H1 (cell line): ENCODE data around the gene MSMP. TPM values are rescaled to one million over a fixed set of nuclear protein-coding genes. Genes with fewer than 3 reads are reported as not detected.

Source experiments
- RAD21 ChIP-seq, 2 experiments: IDR thresholded peaks in 1 of 2; conservative IDR thresholded peaks in 1 of 2; 2 replicates each; pipeline ENCODE4 v1.6.1; 2011; ENCODE audit warnings: low read depth in 2 of 2, low read length in 2 of 2, improper control_type of control experiment in 1 of 2, inconsistent platforms in 1 of 2, mild to moderate bottlenecking in 1 of 2, moderate library complexity in 1 of 2
- SIN3A ChIP-seq, 2 experiments: IDR thresholded peaks in 1 of 2; conservative IDR thresholded peaks in 1 of 2; 2 replicates each; pipeline ENCODE4 v1.6.1; 2011 to 2012; ENCODE audit warnings: low read length in 2 of 2, improper control_type of control experiment in 1 of 2, low read depth in 1 of 2, mild to moderate bottlenecking in 1 of 2
- SP4 ChIP-seq: IDR thresholded peaks from 2 replicates; pipeline ENCODE4 v1.6.1; 2012; ENCODE audit warnings: low read length, inconsistent platforms
- polyA plus RNA-seq, 7 experiments: library from polyadenylated mRNA; depleted of rRNA in 3 of 7; stranded (reverse) in 5 of 7; unstranded in 2 of 7; fragments of >200 nt in 5 of 7; fragments of 200-250 nt in 2 of 7; gene quantifications; 1 replicate in 5 of 7; 2 replicates in 1 of 7; 4 replicates in 1 of 7; pipeline versions ENCODE4 v1.2.1 to v1.2.3, GENCODE V29; 2011 to 2013; ENCODE audit warnings: missing spikeins in 2 of 7, mixed read lengths in 2 of 7
- total RNA-seq: library from RNA; stranded (reverse); fragmentation: NEBNext Ultra II Directional; extraction: Animal tissue kit (Norgen Biotek cat#: 25700); gene quantifications from 2 replicates; pipeline ENCODE4 v1.2.1, GENCODE V29; 2021
- TF ChIP-seq, protein P1 (sequence below), 3 experiments: IDR thresholded peaks; 1 replicate in 2 of 3; 2 replicates in 1 of 3; pipeline versions ENCODE4 v1.5.1 to v1.6.1; 2011; ENCODE audit warnings: low read length in 3 of 3, mild to moderate bottlenecking in 3 of 3, inconsistent platforms in 2 of 3, low read depth in 1 of 3, moderate library complexity in 1 of 3; ENCODE audit not compliant: insufficient read depth in 1 of 3; ENCODE audit errors: control extremely low read depth in 1 of 3

The MSMP gene
- total and polyA plus RNA-seq, 2 of the 8 experiments (the other 6 are each of a cell fraction or from before 2014, with no cell fraction given): 0.53 TPM; not detected in 1

DNA sequence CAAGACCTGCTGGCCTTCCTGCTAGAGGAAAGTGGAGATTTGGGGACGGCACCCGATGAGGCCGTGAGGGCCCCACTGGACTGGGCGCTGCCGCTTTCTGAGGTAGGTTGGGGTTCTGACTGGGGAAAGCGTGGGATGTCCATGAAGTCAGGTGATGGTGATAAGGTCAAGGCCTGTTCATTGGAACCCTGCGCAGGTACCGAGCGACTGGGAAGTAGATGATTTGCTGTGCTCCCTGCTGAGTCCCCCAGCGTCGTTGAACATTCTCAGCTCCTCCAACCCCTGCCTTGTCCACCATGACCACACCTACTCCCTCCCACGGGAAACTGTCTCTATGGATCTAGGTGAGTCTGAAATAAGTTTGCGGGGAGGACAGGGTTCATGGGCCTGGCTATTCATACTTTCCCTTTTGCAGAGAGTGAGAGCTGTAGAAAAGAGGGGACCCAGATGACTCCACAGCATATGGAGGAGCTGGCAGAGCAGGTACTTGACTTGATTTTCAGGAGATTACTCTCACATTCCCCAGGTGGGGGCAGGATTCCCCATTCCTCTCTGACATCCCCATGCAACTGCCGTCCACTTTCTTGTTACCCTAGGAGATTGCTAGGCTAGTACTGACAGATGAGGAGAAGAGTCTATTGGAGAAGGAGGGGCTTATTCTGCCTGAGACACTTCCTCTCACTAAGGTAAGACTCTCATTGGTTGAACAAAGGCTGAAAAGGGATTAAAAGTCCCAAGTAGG, 21.1 kb downstream of the MSMP start (continued):
- TF ChIP-seq, protein P1, sequence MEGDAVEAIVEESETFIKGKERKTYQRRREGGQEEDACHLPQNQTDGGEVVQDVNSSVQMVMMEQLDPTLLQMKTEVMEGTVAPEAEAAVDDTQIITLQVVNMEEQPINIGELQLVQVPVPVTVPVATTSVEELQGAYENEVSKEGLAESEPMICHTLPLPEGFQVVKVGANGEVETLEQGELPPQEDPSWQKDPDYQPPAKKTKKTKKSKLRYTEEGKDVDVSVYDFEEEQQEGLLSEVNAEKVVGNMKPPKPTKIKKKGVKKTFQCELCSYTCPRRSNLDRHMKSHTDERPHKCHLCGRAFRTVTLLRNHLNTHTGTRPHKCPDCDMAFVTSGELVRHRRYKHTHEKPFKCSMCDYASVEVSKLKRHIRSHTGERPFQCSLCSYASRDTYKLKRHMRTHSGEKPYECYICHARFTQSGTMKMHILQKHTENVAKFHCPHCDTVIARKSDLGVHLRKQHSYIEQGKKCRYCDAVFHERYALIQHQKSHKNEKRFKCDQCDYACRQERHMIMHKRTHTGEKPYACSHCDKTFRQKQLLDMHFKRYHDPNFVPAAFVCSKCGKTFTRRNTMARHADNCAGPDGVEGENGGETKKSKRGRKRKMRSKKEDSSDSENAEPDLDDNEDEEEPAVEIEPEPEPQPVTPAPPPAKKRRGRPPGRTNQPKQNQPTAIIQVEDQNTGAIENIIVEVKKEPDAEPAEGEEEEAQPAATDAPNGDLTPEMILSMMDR (IDR thresholded peaks at IDR 0.05; ENCODE audit: control extremely low read depth in 1 of 3, insufficient read depth in 1 of 3, low read depth in 1 of 3, low read length in 3 of 3): peak in 2 of 3 experiments; percentile 14 to 37; a peak in 2 of 4 replicates
- TF ChIP-seq SIN3A (conservative IDR thresholded peaks at IDR 0.05 in 1 of 2, IDR thresholded peaks at IDR 0.05 in 1 of 2; ENCODE audit: low read depth in 1 of 2, low read length in 2 of 2): peak; percentile 95
- 0 out of 4 replicates have a peak, but pooled peaks of 1 of the 2 experiments have one; percentile 2 for TF ChIP-seq RAD21 (IDR thresholded peaks at IDR 0.05 in 1 of 2, conservative IDR thresholded peaks at IDR 0.05 in 1 of 2; ENCODE audit: low read depth in 2 of 2, low read length in 2 of 2)
- no peak for TF ChIP-seq SP4
